ENCODE results near the gene FN1. TPM values are rescaled to one million over a fixed set of nuclear protein-coding genes. Genes with fewer than 3 reads are reported as not detected.
A peak's percentile ranks its signal among the peaks of the same experiment; 100 is the strongest.

Gene FN1
- total RNA-seq (2022) (564 and 636 TPM in 2 replicates), Bru-seq, nascent RNA (percentile 72 among the genes with signal in this experiment), BruChase-seq, experiment 1, labeled RNA remaining after a 6-hour chase (percentile 82 among the genes with signal in this experiment), BruChase-seq, experiment 2, labeled RNA remaining after a 2-hour chase (percentile 65 among the genes with signal in this experiment)
- long read RNA-seq, full-length matches to known transcripts: 481 of 1,169 reads
- long read RNA-seq, partial matches to known transcripts: 563 of 1,169 reads
- long read RNA-seq, other reads (novel, unspliced or antisense): 125 of 1,169 reads

- BruUV-seq (replicated peaks): TSS peak; percentile 81
- no peaks in the 10 kb centered on the region for H3K9me3 Mint-ChIP-seq (ENCODE audit: unreplicated experiment)
- intact Hi-C loops (cut with micrococcal nuclease): no loop called here
- peaks cover 28% of the 10 kb centered on the region for H3K4me1 Mint-ChIP-seq (ENCODE audit: insufficient read depth, unreplicated experiment)
- H3K27ac Mint-ChIP-seq (ENCODE audit: low read depth, unreplicated experiment): peak within 1 kb of the TSS; percentile 57
- H3K27me3 Mint-ChIP-seq (ENCODE audit: insufficient read depth, unreplicated experiment): no peaks in the 10 kb centered on the region
- H3K36me3 Mint-ChIP-seq (ENCODE audit: insufficient read depth, unreplicated experiment): peaks cover 5% of the 10 kb centered on the region
- DNase-seq (ENCODE audit: unreplicated experiment): peak; percentile 76
- no peak for TF ChIP-seq CTCF (IDR thresholded peaks at IDR 0.05; ENCODE audit: unreplicated experiment)
- POLR2A ChIA-PET: interaction anchor here (0.6 to 0.9 kb wide), 2 partner anchors 124 to 1808 kb away, joined by 3 read pairs; partner anchors contain the start of gene ATIC
- CTCF ChIA-PET: interaction anchor here (0.5 kb wide), 1 partner anchor 107 kb away, joined by 3 read pairs; no protein-coding TSS in a partner anchor
- H3K4me3 Mint-ChIP-seq (ENCODE audit: unreplicated experiment): peak within 1 kb of the TSS; percentile 78
Measured at GRCh38 chr2:215435870-215436704, at the start of gene FN1. TSS of gene FN1 (minus strand) at chr2:215436068. CDS start at chr2:215435802, 266 bp downstream.

DNA sequence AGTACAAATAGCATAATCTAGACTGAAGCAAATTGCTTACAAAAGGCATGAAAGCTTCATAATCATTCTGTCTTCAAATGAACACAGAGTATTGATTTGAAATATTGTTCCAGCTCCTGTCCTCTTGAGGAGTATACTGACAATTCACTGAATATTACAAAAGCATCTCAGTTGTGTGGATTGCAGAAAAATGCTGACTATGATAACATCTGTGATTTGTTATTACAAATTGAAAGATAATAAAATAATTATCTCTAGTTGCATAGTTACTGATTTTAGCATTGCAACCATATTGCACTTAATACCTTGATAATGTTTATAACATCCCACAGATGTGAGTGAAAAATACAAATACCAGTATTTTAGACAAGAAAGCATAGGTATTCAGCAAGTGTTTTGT is 49.2 kb upstream of the FN1 start:
- H3K36me3 Mint-ChIP-seq (ENCODE audit: insufficient read depth, unreplicated experiment): no peaks in the 10 kb centered on the region
- no peak for TF ChIP-seq CTCF (IDR thresholded peaks at IDR 0.05; ENCODE audit: unreplicated experiment)
- CTCF ChIA-PET: interaction anchor here (0.7 to 1.4 kb wide), 2 partner anchors 14 to 19 kb away, joined by 3 to 5 read pairs; no protein-coding TSS in a partner anchor
- no peaks in the 10 kb centered on the region for H3K27me3 Mint-ChIP-seq (ENCODE audit: insufficient read depth, unreplicated experiment)
- no TSS peak for BruUV-seq (replicated peaks)
- no peak overlapping the region for H3K4me3 Mint-ChIP-seq (ENCODE audit: unreplicated experiment)
- POLR2A ChIA-PET: no interaction called here
- intact Hi-C loops (cut with micrococcal nuclease): no loop called here
- peaks cover 15% of the 10 kb centered on the region for H3K4me1 Mint-ChIP-seq (ENCODE audit: insufficient read depth, unreplicated experiment)
- H3K9me3 Mint-ChIP-seq (ENCODE audit: unreplicated experiment): no peaks in the 10 kb centered on the region
- H3K27ac Mint-ChIP-seq (ENCODE audit: low read depth, unreplicated experiment): no peak overlapping the region
- no peak for DNase-seq (ENCODE audit: unreplicated experiment)

- Mint-ChIP-seq H3K27me3 (ENCODE audit: insufficient read depth, unreplicated experiment) (no peaks in the 10 kb centered on the region), H3K9me3 (ENCODE audit: unreplicated experiment) (no peaks in the 10 kb centered on the region), H3K4me1 (ENCODE audit: insufficient read depth, unreplicated experiment) (peaks cover 17% of the 10 kb centered on the region), H3K36me3 (ENCODE audit: insufficient read depth, unreplicated experiment) (no peaks in the 10 kb centered on the region), H3K27ac (ENCODE audit: low read depth, unreplicated experiment) (no peak overlapping the region), H3K4me3 (ENCODE audit: unreplicated experiment) (no peak overlapping the region)
- intact Hi-C loops (cut with micrococcal nuclease): no loop called here
- TF ChIP-seq CTCF (IDR thresholded peaks at IDR 0.05; ENCODE audit: unreplicated experiment): no peak
- no peak for DNase-seq (ENCODE audit: unreplicated experiment)
- POLR2A ChIA-PET: interaction anchor here (1.0 kb wide), 1 partner anchor 14 kb away, joined by 3 read pairs; no protein-coding TSS in a partner anchor
- CTCF ChIA-PET: no interaction called here
- no TSS peak for BruUV-seq (replicated peaks)
Measured at GRCh38 chr2:215484570-215484969, 48.7 kb upstream of the FN1 start.

GRCh38 chr2:215483431-215483830 is 47.6 kb upstream of the FN1 start:
- no peaks in the 10 kb centered on the region for H3K27me3 Mint-ChIP-seq (ENCODE audit: insufficient read depth, unreplicated experiment)
- DNase-seq (ENCODE audit: unreplicated experiment): no peak
- no TSS peak for BruUV-seq (replicated peaks)
- intact Hi-C loops (cut with micrococcal nuclease): no loop called here
- H3K9me3 Mint-ChIP-seq (ENCODE audit: unreplicated experiment): no peaks in the 10 kb centered on the region
- H3K27ac Mint-ChIP-seq (ENCODE audit: low read depth, unreplicated experiment): no peak overlapping the region
- H3K4me1 Mint-ChIP-seq (ENCODE audit: insufficient read depth, unreplicated experiment): peaks cover 20% of the 10 kb centered on the region
- H3K4me3 Mint-ChIP-seq (ENCODE audit: unreplicated experiment): no peak overlapping the region
- POLR2A ChIA-PET: interaction anchor here (1.0 kb wide), 1 partner anchor 15 kb away, joined by 3 read pairs; no protein-coding TSS in a partner anchor
- CTCF ChIA-PET: interaction anchor here (0.7 to 1.2 kb wide), 2 partner anchors 16 to 237 kb away, joined by 3 to 5 read pairs; no protein-coding TSS in a partner anchor
- no peak for TF ChIP-seq CTCF (IDR thresholded peaks at IDR 0.05; ENCODE audit: unreplicated experiment)
- H3K36me3 Mint-ChIP-seq (ENCODE audit: insufficient read depth, unreplicated experiment): no peaks in the 10 kb centered on the region
